GM19438 (cell line): ENCODE data around the gene TMEM120A.

ENCODE experiments used
- ATAC-seq: cut with Tn5 transposase; IDR thresholded peaks from one replicate; pipeline ENCODE4 v1.9.1; 2021; ENCODE audit warnings: low read depth; ENCODE audit not compliant: unreplicated experiment

Gene TMEM120A

GRCh38 chr7:75981453-75982305 lies 12.7 kb downstream of the TMEM120A start:
- ATAC-seq: no peak

GRCh38 chr7:75981203-75981452 lies 13.3 kb downstream of the TMEM120A start:
- no peak for ATAC-seq

- no peak for ATAC-seq
Observed at GRCh38 chr7:75980430-75981202, 13.8 kb downstream of the TMEM120A start.

- no peak for ATAC-seq
Observed at GRCh38 chr7:75979759-75980429, 14.5 kb downstream of the TMEM120A start.

- ATAC-seq: no peak
Observed at GRCh38 chr7:75977743-75978142, 16.7 kb downstream of the TMEM120A start.

GRCh38 chr7:75971961-75972763 lies 22.2 kb downstream of the TMEM120A start:
- ATAC-seq: no peak

GRCh38 chr7:75971309-75971960 lies 23.0 kb downstream of the TMEM120A start:
- no peak for ATAC-seq

- no peak for ATAC-seq
Observed at GRCh38 chr7:75969704-75970498, 24.5 kb downstream of the TMEM120A start.

- ATAC-seq: no peak
Observed at GRCh38 chr7:75969182-75969581, 25.2 kb downstream of the TMEM120A start.

GRCh38 chr7:75968561-75969001 lies 25.8 kb downstream of the TMEM120A start:
- no peak for ATAC-seq

- no peak for ATAC-seq
Observed at GRCh38 chr7:75968012-75968411, 26.4 kb downstream of the TMEM120A start.

- ATAC-seq: no peak
Observed at GRCh38 chr7:75967487-75967997, 26.9 kb downstream of the TMEM120A start.

GRCh38 chr7:75967055-75967454 lies 27.3 kb downstream of the TMEM120A start:
- ATAC-seq: no peak

- ATAC-seq: no peak
Observed at GRCh38 chr7:75966190-75966961, 28.0 kb downstream of the TMEM120A start.

- ATAC-seq: no peak
Observed at GRCh38 chr7:75965617-75966016, 28.8 kb downstream of the TMEM120A start.

- no peak for ATAC-seq
Observed at GRCh38 chr7:75963381-75963995, 30.9 kb downstream of the TMEM120A start.

GRCh38 chr7:75962607-75963380 lies 31.6 kb downstream of the TMEM120A start:
- no peak for ATAC-seq
